Spleen (tissue), 11 donors: Measurements from ENCODE around the gene KCNQ1. TPM values are rescaled to one million over a fixed set of nuclear protein-coding genes. Genes with fewer than 3 reads are reported as not detected.

Experiments used
- DNase-seq: peaks from one replicate; pipeline ENCODE4 v3.0.0-alpha.2; 2020
- H3K27ac ChIP-seq, 8 donors: fragments of 200-600 bp; sonication (generic) in 7 of 8; 1 replicate in 4 of 8; 2 replicates in 4 of 8; pipeline versions ENCODE4 v1.5.0 to v1.8.0; 2016 to 2021; ENCODE audit warnings: inconsistent platforms in 4 of 8, mild to moderate bottlenecking in 4 of 8, moderate library complexity in 1 of 8
- H3K27me3 ChIP-seq, 7 donors: fragments of 200-600 bp; sonication (generic) in 6 of 7; replicated peaks in 1 of 7; 1 replicate in 4 of 7; 2 replicates in 3 of 7; pipeline versions ENCODE4 v1.5.0 to v1.8.0; 2016 to 2021; ENCODE audit warnings: inconsistent platforms in 3 of 7, mild to moderate bottlenecking in 1 of 7
- H3K36me3 ChIP-seq, 6 donors: fragments of 200-600 bp; sonication (generic) in 5 of 6; 1 replicate in 4 of 6; 2 replicates in 2 of 6; pipeline versions ENCODE4 v1.5.0 to v1.8.0; 2016 to 2021; ENCODE audit warnings: inconsistent platforms in 2 of 6
- H3K4me1 ChIP-seq, 6 donors: fragments of 200-600 bp; sonication (generic) in 5 of 6; 1 replicate in 3 of 6; 2 replicates in 3 of 6; pipeline versions ENCODE4 v1.5.0 to v1.8.0; 2016 to 2021; ENCODE audit warnings: inconsistent platforms in 3 of 6
- H3K4me3 ChIP-seq, 8 donors: fragments of 200-600 bp; sonication (generic) in 7 of 8; 1 replicate in 4 of 8; 2 replicates in 4 of 8; pipeline versions ENCODE4 v1.5.0 to v1.8.0; 2016 to 2021; ENCODE audit warnings: inconsistent platforms in 4 of 8, mild to moderate bottlenecking in 4 of 8, moderate library complexity in 2 of 8
- H3K9me3 ChIP-seq, 8 donors: fragments of 200-600 bp; sonication (generic) in 7 of 8; 1 replicate in 4 of 8; 2 replicates in 4 of 8; pipeline versions ENCODE4 v1.5.0 to v1.8.0; 2016 to 2021; ENCODE audit warnings: inconsistent platforms in 4 of 8
- POLR2A ChIP-seq, 3 donors: fragments of 450-650 bp; IDR thresholded peaks; one replicate each; pipeline ENCODE4 v1.5.1; 2017; ENCODE audit warnings: antibody characterized with exemption in 3 of 3, mild to moderate bottlenecking in 1 of 3
- POLR2AphosphoS5 ChIP-seq, 3 donors: sonication (generic); formaldehyde crosslinking; IDR thresholded peaks; one replicate each; pipeline ENCODE4 v1.5.1; 2017; ENCODE audit warnings: antibody characterized with exemption in 3 of 3
- WGBS, 5 donors: extraction: QIAGEN DNeasy Blood & Tissue Kit in 3 of 5; methylation state at CpG; one replicate each; pipeline versions ENCODE4 v1.1.5 to v1.1.7; 2013 to 2018; 5-methylcytosine and 5-hydroxymethylcytosine counted together
- intact Hi-C: fragments of 100-400 bp; cut with DNase I; formaldehyde crosslinking; loops from one replicate; pipeline ENCODE4 v1.15.0; 2023; ENCODE audit warnings: low total_unique reads
- polyA plus RNA-seq, 3 donors: library from polyadenylated mRNA; stranded (reverse); fragments of 200-250 nt; gene quantifications; one replicate each; pipeline ENCODE4 v1.2.1, GENCODE V29; 2013
- total RNA-seq, 7 donors: library from RNA; depleted of rRNA in 3 of 7; stranded (reverse); fragments of >200 nt in 3 of 7; fragmentation: NEBNext Ultra II Directional in 4 of 7; extraction: Animal tissue kit (Norgen Biotek cat#: 25700) in 4 of 7; gene quantifications; one replicate each; pipeline versions ENCODE4 v1.1.0 to v1.2.1, GENCODE V29; 2016 to 2021
- TF ChIP-seq, protein P1 (sequence below), 11 experiments: fragments of 200-600 bp in 7 of 11; fragments of 450-650 bp in 4 of 11; sonication (generic) in 4 of 11; IDR thresholded peaks in 8 of 11; conservative IDR thresholded peaks in 3 of 11; 1 replicate in 7 of 11; 2 replicates in 4 of 11; pipeline versions ENCODE4 v1.4.0 to v1.8.0; 2016 to 2021; ENCODE audit warnings: antibody characterized with exemption in 11 of 11, inconsistent platforms in 4 of 11, mild to moderate bottlenecking in 1 of 11
- donor health status: healthy with polysubstance abuse.
- donor health status: DM: no; HTN: no; CAD: no; lungs with moderate emphysema.
- donor health status: DM: no; HTN: no; CAD: no.
- donor health status: Bipolar disorder and iron deficiency.
- donor health status: healthy.
- donor health status: DM: no; HTN: no; CAD: no.
- donor health status: DM: yes; HTN: yes; CAD: no.

The KCNQ1 gene
- total and polyA plus RNA-seq, 10 donors: 3.3 to 21.6 (median 13.5) TPM

DNA sequence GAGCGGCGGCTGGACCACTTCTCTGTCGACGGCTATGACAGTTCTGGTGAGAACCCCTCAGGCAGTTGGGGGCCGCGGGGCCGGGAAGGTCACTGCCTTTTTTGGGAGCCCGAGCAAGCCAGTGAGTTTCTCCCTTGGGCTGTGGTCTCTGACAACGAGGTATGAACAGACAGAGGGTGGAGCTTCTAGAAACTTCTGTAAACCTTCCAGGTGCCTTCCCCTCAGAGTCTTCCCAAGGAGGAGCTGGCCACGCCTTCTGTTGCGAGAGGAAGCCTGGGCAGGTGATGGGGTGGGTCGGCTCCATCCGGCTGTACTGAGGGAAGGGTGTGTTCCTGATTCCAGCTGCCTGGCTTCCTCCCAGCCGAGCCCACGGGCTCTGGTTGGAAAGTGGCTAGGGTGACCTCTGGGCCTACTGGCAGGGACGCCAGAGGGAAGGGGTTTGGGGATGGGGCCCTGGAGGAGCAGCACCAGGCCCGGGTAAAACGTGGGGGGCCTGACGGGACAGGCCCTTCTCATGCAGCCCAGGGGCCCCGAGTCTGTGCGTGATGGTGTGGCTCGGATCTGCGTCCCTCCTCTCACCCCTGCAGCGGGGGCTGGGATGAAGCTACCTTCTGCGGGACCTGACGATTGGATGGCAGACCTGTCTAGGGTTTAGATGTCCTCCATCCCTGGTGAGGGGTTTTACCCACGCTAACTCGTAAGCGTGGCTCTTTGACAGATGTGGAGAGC is 144.2 kb downstream of the KCNQ1 start:
- Histone ChIP-seq H3K27me3 (no peaks in the 10 kb centered on the region), H3K36me3 (peaks cover 0 to 75% (median 0%) of the 10 kb centered on the region in 6 donors), H3K4me3 (no peak overlapping the region), H3K27ac (no peak overlapping the region), H3K9me3 (peaks cover 0 to 6% (median 0%) of the 10 kb centered on the region in 8 donors), H3K4me1 (no peaks in the 10 kb centered on the region)
- DNase-seq: peak; percentile 63
- 83 to 88% (median 87%) methylated on average over 24 to 29 of the region's 29 CpGs for WGBS, 5 donors
- intact Hi-C loops: no loop called here
- TF ChIP-seq, protein P1, sequence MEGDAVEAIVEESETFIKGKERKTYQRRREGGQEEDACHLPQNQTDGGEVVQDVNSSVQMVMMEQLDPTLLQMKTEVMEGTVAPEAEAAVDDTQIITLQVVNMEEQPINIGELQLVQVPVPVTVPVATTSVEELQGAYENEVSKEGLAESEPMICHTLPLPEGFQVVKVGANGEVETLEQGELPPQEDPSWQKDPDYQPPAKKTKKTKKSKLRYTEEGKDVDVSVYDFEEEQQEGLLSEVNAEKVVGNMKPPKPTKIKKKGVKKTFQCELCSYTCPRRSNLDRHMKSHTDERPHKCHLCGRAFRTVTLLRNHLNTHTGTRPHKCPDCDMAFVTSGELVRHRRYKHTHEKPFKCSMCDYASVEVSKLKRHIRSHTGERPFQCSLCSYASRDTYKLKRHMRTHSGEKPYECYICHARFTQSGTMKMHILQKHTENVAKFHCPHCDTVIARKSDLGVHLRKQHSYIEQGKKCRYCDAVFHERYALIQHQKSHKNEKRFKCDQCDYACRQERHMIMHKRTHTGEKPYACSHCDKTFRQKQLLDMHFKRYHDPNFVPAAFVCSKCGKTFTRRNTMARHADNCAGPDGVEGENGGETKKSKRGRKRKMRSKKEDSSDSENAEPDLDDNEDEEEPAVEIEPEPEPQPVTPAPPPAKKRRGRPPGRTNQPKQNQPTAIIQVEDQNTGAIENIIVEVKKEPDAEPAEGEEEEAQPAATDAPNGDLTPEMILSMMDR (IDR thresholded peaks at IDR 0.05 in 8 of 11, conservative IDR thresholded peaks at IDR 0.05 in 3 of 11): no peak
- TF ChIP-seq POLR2AphosphoS5 (IDR thresholded peaks at IDR 0.05) (no peak), POLR2A (IDR thresholded peaks at IDR 0.05) (no peak)

DNA sequence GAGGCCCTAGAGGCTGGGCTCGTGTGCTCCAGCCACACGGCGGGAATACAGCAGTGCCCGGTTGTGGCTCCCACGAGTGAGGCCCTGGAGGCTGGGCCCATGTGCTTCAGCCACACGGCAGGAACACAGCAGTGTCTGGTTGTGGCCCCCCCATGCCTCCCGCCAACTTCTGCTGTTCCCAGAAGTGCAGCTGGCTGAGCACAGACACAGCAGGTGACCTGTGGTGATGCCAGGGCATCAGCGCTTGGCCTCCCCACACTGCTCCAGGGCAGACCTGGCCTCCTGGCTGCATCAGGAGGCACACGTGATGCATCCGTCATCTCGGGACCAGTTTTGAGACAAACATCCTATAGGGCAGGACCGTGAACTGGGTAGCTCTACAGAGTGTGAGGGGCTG is 144.7 kb downstream of the KCNQ1 start:
- no peak for TF ChIP-seq POLR2A (IDR thresholded peaks at IDR 0.05)
- TF ChIP-seq, protein P1 (IDR thresholded peaks at IDR 0.05 in 8 of 11, conservative IDR thresholded peaks at IDR 0.05 in 3 of 11): no peak
- no peak for TF ChIP-seq POLR2AphosphoS5 (IDR thresholded peaks at IDR 0.05)
- Histone ChIP-seq H3K27me3 (no peaks in the 10 kb centered on the region), H3K9me3 (peaks cover 0 to 6% (median 0%) of the 10 kb centered on the region in 8 donors), H3K4me1 (no peaks in the 10 kb centered on the region), H3K36me3 (peaks cover 0 to 75% (median 0%) of the 10 kb centered on the region in 6 donors), H3K4me3 (no peak overlapping the region), H3K27ac (no peak overlapping the region)
- no peak for DNase-seq
- intact Hi-C loops: no loop called here
- WGBS, 5 donors: 84 to 92% (median 87%) methylated on average over 6 to 12 of the region's 12 CpGs

DNA sequence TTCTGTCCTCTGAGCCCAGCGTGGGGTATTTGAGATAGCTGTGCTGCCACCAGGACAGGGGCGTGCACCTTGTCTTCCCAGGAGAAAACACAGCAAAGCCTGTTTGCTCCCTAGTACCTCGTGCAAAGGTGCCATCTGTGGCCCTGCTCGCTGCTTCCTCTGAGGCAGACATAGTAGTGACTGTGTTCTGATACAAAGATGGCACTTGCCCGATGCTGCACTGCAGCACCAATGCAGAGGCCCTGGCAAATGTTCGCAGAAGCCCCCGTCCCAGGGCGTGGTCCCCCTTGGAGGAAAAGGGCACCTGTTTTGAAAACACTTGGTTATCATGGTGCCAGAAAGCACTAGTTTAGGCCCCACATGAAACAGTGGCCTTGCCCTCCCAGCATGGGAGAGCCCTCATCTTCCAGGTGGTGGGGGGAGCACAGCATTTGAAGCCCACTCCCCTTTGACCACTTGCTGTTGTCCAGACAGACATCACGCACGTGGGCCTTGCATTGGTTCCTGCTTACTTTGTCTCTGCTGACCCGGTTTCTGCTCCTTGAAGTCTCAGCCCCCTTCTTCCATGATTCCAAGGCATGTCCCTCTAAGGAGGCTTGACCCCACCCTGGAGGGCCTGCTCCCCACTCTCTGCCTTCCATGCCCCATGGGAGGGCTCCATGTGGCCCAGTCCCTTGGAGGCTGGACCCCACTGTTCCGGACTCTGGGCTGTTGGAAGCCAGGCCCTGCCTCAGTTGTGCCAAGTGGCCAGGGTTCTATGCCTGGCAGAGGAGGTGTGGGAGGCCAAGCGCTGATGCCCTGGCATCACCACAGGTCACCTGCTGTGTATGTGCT is 145.5 kb downstream of the KCNQ1 start:
- Histone ChIP-seq H3K4me3 (no peak overlapping the region), H3K27me3 (no peaks in the 10 kb centered on the region), H3K36me3 (peaks cover 0 to 72% (median 0%) of the 10 kb centered on the region in 6 donors), H3K9me3 (peaks cover 0 to 6% (median 0%) of the 10 kb centered on the region in 8 donors), H3K4me1 (no peaks in the 10 kb centered on the region), H3K27ac (no peak overlapping the region)
- intact Hi-C loops: no loop called here
- TF ChIP-seq POLR2A (IDR thresholded peaks at IDR 0.05) (no peak), POLR2AphosphoS5 (IDR thresholded peaks at IDR 0.05) (no peak)
- TF ChIP-seq, protein P1 (IDR thresholded peaks at IDR 0.05 in 8 of 11, conservative IDR thresholded peaks at IDR 0.05 in 3 of 11): no peak
- peak; percentile 44 for DNase-seq
- WGBS, 5 donors: 90 to 99% (median 91%) methylated on average over 7 to 13 of the region's 13 CpGs
